Loucy (cell line): ENCODE results near the gene SUPT6H.

Experiments
- H2AFZ ChIP-seq: fragments of 200-600 bp; sonication (generic); 2 replicates; pipeline ENCODE4 v1.6.0; 2016; ENCODE audit warnings: antibody characterized with exemption, mild to moderate bottlenecking, low read length, moderate library complexity
- H3F3A ChIP-seq: fragments of 200-600 bp; 2 replicates; pipeline ENCODE4 v1.6.0; 2016; ENCODE audit warnings: antibody characterized with exemption, low read depth, mild to moderate bottlenecking
- H3K27me3 ChIP-seq: fragments of 200-600 bp; sonication (generic); 2 replicates; pipeline ENCODE4 v1.6.1; 2014; ENCODE audit warnings: low read length, mild to moderate bottlenecking; ENCODE audit not compliant: insufficient read depth, poor library complexity, severe bottlenecking
- H3K36me3 ChIP-seq: fragments of 200-600 bp; sonication (generic); 2 replicates; pipeline ENCODE4 v1.6.1; 2016; ENCODE audit warnings: low read length; ENCODE audit not compliant: insufficient read depth
- H3K4me1 ChIP-seq: fragments of 200-600 bp; sonication (generic); 2 replicates; pipeline ENCODE4 v1.5.1; 2014; ENCODE audit warnings: low read length, mild to moderate bottlenecking; ENCODE audit not compliant: insufficient read depth, poor library complexity, severe bottlenecking
- H3K4me2 ChIP-seq: fragments of 200-600 bp; sonication (generic); 2 replicates; pipeline ENCODE4 v1.6.0; 2014; ENCODE audit warnings: antibody characterized with exemption, low read length, low read depth, mild to moderate bottlenecking; ENCODE audit not compliant: poor library complexity, severe bottlenecking
- H3K4me3 ChIP-seq: fragments of 200-600 bp; sonication (generic); 2 replicates; pipeline ENCODE4 v1.5.1; 2014; ENCODE audit warnings: low read length, mild to moderate bottlenecking, mixed read lengths; ENCODE audit not compliant: poor library complexity, severe bottlenecking
- H3K79me2 ChIP-seq: fragments of 200-600 bp; sonication (generic); 2 replicates; pipeline ENCODE4 v1.6.1; 2014; ENCODE audit warnings: low read length; ENCODE audit not compliant: insufficient read depth
- H3K9ac ChIP-seq: fragments of 200-600 bp; sonication (generic); 2 replicates; pipeline ENCODE4 v1.6.0; 2014; ENCODE audit warnings: mild to moderate bottlenecking, low read depth, low read length, moderate library complexity; ENCODE audit not compliant: poor library complexity, severe bottlenecking
- H3K9me2 ChIP-seq: fragments of 200-600 bp; sonication (generic); replicated peaks from 2 replicates; pipeline ENCODE4 v1.6.1; 2016; ENCODE audit warnings: low read depth, low read length, mixed read lengths
- H3K9me3 ChIP-seq: fragments of 200-600 bp; sonication (generic); 2 replicates; pipeline ENCODE4 v1.6.1; 2014; ENCODE audit warnings: mild to moderate bottlenecking, antibody characterized with exemption, low read length, low read depth; ENCODE audit not compliant: insufficient read depth
- H4K20me1 ChIP-seq: fragments of 200-600 bp; sonication (generic); 2 replicates; pipeline ENCODE4 v1.6.0; 2014; ENCODE audit warnings: antibody characterized with exemption, low read length, mild to moderate bottlenecking; ENCODE audit not compliant: insufficient read depth, poor library complexity, severe bottlenecking
- CTCF ChIP-seq: fragments of 200-600 bp; sonication (generic); conservative IDR thresholded peaks from 2 replicates; pipeline ENCODE4 v1.5.1; 2014; ENCODE audit warnings: mild to moderate bottlenecking, antibody characterized with exemption, low read length
- EZH2phosphoT487 ChIP-seq: fragments of 200-600 bp; IDR thresholded peaks from 2 replicates; pipeline ENCODE4 v1.6.1; 2018; ENCODE audit warnings: antibody characterized with exemption, mild to moderate bottlenecking, moderate library complexity, borderline replicate concordance

The SUPT6H gene

GRCh38 chr17:28624148-28624547 is 37.9 kb upstream of the SUPT6H start:
- Histone ChIP-seq H4K20me1 (no peaks in the 10 kb centered on the region), H3K4me3 (no peak overlapping the region), H3K9me3 (no peaks in the 10 kb centered on the region), H2AFZ (no peak overlapping the region), H3K27me3 (no peaks in the 10 kb centered on the region), H3K79me2 (no peaks in the 10 kb centered on the region), H3K9me2 (no peaks in the 10 kb centered on the region), H3K9ac (no peak overlapping the region), H3K4me2 (no peak overlapping the region), H3F3A (no peaks in the 10 kb centered on the region), H3K4me1 (no peaks in the 10 kb centered on the region), H3K36me3 (peaks cover 67% of the 10 kb centered on the region)
- no peak for TF ChIP-seq EZH2phosphoT487
- no peak for TF ChIP-seq CTCF

GRCh38 chr17:28626818-28627217 is 35.2 kb upstream of the SUPT6H start:
- no peaks in the 10 kb centered on the region for H3K27me3 ChIP-seq
- no peaks in the 10 kb centered on the region for H4K20me1 ChIP-seq
- no peaks in the 10 kb centered on the region for H3F3A ChIP-seq
- H3K9me2 ChIP-seq, result no peaks in the 10 kb centered on the region
- no peaks in the 10 kb centered on the region for H3K9me3 ChIP-seq
- H3K9ac ChIP-seq, result no peak overlapping the region
- H3K4me3 ChIP-seq, result no peak overlapping the region
- no peak overlapping the region for H3K4me2 ChIP-seq
- H3K36me3 ChIP-seq, result peaks cover 55% of the 10 kb centered on the region
- TF ChIP-seq CTCF (no peak), EZH2phosphoT487 (no peak)
- H2AFZ ChIP-seq, result no peak overlapping the region
- H3K4me1 ChIP-seq, result no peaks in the 10 kb centered on the region
- no peaks in the 10 kb centered on the region for H3K79me2 ChIP-seq

- H3F3A ChIP-seq, result no peaks in the 10 kb centered on the region
- peaks cover 11% of the 10 kb centered on the region for H3K4me1 ChIP-seq
- H3K36me3 ChIP-seq, result peaks cover 89% of the 10 kb centered on the region; the same call in 1 of the 2 replicates
- no peaks in the 10 kb centered on the region for H3K9me3 ChIP-seq
- H3K4me2 ChIP-seq, result peak overlapping the region; percentile 40
- no peaks in the 10 kb centered on the region for H3K27me3 ChIP-seq
- H3K9ac ChIP-seq, result no peak overlapping the region
- H4K20me1 ChIP-seq, result peaks cover 15% of the 10 kb centered on the region
- TF ChIP-seq CTCF (no peak), EZH2phosphoT487 (no peak)
- H3K9me2 ChIP-seq, result no peaks in the 10 kb centered on the region
- no peak overlapping the region for H3K4me3 ChIP-seq
- H2AFZ ChIP-seq, result no peak overlapping the region
- peaks cover 31% of the 10 kb centered on the region; the same call in 1 of the 2 replicates for H3K79me2 ChIP-seq
These were observed 27.7 kb upstream of the SUPT6H start for GRCh38 chr17:28634206-28634865.
